Erythroblast (primary cell): ENCODE measurements around the gene GALNT7.

Source experiments
- GATA1 ChIP-seq: IDR thresholded peaks from 2 replicates; pipeline ENCODE4 v1.6.1; 2011; ENCODE audit warnings: low read depth, mild to moderate bottlenecking, control low read depth, low read length, moderate library complexity
- POLR2A ChIP-seq: IDR thresholded peaks from 2 replicates; pipeline ENCODE4 v1.6.1; 2011; ENCODE audit warnings: mild to moderate bottlenecking, low read length

GRCh38 chr4:173275150-173275549 is 106.5 kb downstream of the GALNT7 start:
- TF ChIP-seq POLR2A (no peak), GATA1 (no peak)
